Measurements from ENCODE around the gene FAM83F.

The FAM83F gene

DNA sequence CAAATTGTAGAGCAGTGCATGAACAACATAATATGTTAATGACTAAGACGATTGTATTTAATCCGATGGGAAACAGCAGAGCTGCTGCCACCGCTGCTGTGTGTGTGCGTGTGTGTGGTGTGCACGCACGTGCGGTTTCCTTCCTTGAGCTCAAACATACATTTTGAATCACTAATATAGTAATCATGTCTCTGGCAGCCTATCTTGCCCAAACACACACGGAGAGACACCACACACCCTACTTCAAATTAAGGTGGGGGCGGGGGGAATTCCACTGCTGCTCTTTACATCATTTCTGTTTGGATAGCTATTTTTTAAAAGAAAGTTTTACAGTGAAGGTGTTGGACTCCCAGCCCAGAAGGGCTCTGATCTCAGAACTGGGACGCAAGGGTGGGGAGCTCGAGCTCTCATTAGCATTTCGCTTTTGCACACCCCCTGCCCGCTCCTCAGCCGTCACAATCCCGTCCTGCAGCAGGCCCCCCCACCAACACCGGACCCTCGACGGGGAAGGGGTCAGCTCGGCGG, 651 bp upstream of the FAM83F start:
- no peak for DNase-seq (ENCODE audit: low read depth)

GRCh38 chr22:39995393-39996252, 869 bp downstream of the FAM83F start:
- no peak for DNase-seq (ENCODE audit: low read depth)

DNA sequence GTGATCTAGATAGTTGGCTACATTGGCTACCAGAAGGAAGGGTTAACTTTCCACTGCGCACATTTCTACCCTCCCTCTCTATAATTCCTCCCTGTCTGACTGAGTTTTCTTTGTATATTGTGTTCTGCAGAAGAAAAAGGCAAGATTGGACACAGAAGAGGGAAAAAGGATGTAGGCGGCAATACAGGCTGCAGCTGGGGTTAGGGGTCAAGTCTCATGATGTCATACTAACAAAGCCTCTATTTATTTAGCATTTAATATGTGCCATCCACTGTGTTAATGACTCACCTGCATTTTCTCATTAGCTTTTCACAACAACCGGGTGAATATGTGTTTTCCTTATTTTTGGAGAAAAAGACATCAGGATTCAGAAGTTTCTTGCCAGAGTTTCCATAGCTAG, 2.0 kb downstream of the FAM83F start:
- no peak for DNase-seq (ENCODE audit: low read depth)

GRCh38 chr22:39997421-39997820, 2.7 kb downstream of the FAM83F start:
- DNase-seq (ENCODE audit: low read depth): no peak

- DNase-seq (ENCODE audit: low read depth): no peak
These were observed 3.4 kb downstream of the FAM83F start for GRCh38 chr22:39997939-39998726.

DNA sequence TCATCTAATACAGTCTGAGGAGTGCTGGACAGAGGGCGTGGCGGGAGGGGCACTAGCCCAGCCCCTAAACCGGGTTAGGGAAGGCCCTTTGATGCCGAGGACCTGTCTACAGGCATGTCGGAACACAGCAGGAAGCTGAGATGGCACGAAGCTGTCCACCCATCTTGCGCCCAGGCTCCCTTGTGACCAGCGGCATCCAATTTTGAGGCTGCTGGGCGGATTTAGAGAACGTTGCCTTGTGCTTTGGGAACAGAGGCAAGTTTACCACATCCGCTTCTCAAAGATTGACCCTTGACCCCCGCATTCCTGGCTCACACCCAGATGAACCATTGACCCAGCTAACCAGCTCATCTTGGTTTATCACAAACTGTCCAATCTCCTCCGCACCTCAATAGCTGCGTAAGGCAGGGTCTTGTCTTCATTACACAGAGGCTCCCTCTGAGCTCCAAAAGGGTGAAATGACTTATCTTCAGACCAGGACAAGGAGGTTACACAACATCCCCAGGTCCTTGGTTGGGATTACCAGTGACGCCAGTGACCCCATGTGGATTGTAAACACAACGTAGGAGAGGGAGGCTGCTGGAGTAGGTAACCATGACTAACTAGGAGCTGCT, 4.5 kb downstream of the FAM83F start:
- no peak for DNase-seq (ENCODE audit: low read depth)

DNA sequence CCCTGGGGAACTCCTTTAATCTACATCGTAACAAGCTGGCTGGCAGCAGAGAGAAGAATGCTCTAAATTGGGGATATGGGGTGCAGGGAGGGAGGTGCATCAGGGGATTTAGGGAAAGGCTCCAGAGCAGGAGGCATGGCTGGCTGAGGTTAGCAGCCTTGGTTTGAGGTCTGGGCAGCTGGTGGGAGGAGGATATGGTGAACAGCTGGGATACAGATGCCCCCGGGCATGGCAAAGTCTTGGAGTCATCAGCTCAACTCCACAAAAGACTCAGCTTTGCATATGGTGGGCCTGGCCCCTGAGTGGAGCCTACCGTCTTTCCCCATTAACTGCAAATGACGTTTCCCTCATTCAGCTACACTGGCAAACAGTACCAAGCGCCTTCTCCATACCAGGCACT, 5.4 kb downstream of the FAM83F start:
- no peak for DNase-seq (ENCODE audit: low read depth)

DNA sequence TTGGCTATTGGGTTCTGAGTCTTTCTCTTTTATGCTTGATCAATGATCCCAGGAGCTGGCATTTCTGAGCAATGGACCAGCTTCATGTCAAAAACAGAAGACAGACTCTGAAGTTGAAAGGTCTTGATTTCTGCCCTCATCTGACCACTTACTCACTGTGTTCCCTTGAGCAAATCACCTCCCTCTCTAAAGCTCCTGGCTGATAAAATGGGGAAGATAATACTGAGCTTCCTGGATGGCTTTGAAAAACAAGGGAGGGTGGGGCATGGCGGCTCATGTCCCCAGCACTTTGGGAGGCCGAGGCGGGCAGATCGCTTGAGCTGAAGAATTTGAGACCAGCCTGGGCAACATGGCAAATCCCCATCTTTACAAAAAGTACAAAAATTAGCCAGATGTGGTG, 6.4 kb downstream of the FAM83F start:
- no peak for DNase-seq (ENCODE audit: low read depth)

DNA sequence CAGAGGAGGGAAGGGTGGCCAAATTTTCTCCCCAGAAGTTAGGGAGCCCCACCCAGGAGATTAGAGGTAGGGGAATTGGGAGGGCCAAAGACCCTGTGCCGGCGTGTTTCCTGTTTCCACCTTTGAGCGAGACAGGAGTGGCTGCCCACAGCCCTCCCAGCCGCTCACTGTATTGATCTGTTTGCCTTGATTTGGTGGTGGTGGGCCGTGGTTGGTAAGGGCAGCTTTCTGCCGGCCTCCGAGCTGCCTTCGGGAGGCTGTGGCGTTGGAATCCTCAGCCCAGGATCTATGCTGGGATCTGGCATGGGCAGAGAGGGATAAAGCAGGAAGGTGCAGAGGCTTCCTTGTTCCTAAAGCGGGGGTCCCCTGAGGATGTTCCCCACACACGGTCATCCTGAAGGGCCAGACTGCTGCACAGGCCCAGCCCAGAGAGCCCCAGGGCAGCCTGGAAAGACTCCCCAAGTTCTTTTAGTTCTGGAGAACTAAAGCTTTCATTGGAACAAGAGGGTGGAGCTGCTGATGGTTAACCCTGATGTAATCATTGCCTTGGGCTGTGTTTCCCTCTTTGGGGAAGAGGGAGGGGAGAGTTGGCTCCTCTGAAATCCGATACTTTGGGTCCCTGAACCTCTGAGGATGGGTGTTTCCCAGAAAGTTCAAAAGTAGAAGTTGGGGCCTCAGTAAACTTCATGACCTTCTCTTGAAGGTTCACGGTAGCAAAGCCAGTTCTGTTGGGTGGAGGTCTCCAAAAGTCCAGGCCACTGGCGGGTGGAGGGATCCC, 7.2 kb downstream of the FAM83F start:
- DNase-seq (ENCODE audit: low read depth): no peak

- DNase-seq (ENCODE audit: low read depth): no peak
These were observed 8.4 kb downstream of the FAM83F start for GRCh38 chr22:40002935-40003715.

DNA sequence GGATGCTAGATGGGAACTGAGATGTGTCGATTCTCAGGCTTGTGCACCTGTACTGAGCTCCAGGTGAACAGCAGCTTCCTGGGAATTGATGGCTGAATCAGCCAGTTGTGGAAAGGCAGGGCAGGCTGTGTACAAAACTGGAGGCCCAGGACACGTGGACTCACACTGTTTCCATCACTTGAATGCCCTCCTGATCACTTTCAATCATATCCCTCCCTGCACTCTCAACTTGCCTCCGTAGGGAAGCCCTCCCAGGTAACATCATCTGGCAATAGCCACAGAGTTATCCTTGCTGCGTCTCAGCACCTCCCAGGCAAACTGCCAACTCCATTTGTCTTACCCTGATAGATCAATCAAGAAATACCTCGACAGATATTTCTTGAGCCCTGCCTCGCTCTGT, 10.1 kb downstream of the FAM83F start:
- no peak for DNase-seq (ENCODE audit: low read depth)

DNA sequence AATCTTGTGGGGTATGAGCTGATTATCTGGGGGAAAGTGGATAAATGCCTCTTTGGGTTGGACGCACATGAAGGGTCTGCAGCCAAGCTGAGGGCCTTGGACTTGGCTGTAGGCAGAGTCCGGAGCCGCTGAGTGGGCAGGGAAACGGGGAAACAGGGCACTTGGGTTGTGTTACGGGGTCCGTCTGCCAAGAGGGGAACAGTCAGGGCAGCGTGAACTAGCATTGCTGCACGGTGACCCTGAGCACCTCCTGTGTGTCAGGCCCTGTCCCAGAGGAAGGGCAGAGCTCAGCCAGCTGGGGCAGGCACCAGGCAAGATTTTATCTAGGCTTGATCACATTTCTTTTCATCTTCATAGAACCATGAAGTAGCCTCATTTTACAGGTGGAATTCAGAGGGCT, 11.9 kb downstream of the FAM83F start:
- no peak for DNase-seq (ENCODE audit: low read depth)

GRCh38 chr22:40007853-40008710, 13.3 kb downstream of the FAM83F start:
- DNase-seq (ENCODE audit: low read depth): no peak

GRCh38 chr22:40008726-40009291, 14.1 kb downstream of the FAM83F start:
- no peak for DNase-seq (ENCODE audit: low read depth)

DNA sequence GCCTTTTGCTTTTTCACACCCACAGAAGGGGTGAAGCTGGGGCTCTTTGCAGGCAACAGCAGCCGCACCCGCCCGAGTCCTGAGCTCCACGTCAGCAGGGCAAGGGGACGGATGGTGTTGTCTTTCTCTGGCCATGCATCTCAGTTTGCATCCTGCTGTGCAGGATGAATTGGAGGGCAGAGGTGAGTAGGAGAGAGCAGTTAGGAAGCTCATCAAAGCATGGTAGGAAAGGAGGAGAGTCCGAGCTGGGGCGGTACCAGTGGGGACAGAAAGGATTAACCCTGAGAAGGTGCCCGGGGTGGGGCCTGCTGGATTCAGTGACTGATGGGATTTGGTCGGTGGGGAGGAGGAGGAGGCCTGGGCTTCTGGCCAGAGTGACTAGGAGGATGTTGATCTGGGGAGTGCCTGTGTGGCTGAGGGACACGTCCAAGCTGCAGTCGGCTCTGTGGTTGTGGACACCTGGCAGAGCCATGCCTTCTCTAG, 14.6 kb downstream of the FAM83F start:
- DNase-seq (ENCODE audit: low read depth): no peak

GRCh38 chr22:40009951-40010671, 15.4 kb downstream of the FAM83F start:
- DNase-seq (ENCODE audit: low read depth): no peak

DNA sequence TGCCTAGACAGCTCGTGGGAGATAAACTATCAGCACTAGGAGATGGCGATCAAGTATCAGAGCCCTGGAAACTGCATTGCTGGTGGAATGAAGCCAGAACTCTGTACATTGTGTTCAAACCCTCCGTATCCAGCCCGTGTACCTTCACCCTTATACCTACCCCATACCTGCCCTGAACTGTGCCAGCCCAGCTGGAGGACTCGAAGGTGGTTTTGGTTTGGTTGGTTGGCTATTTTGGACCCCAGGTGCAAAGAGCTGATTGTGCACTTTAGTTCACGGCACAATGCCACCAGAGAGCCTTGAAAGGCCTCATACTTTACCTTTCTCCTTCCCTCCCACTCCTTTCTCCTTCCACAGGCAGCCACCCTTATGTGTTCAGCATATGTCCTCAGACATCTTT, 16.0 kb downstream of the FAM83F start:
- no peak for DNase-seq (ENCODE audit: low read depth)

- no peak for DNase-seq (ENCODE audit: low read depth)
These were observed 20.0 kb downstream of the FAM83F start for GRCh38 chr22:40014667-40015248.

Data from stimulated activated CD8-positive, alpha-beta memory T cell treated with anti-CD3 and anti-CD28 coated beads, Interleukin-15, amount 100 ng/mL, for 1 hour (primary cell).